ENCODE measurements around the gene UBTF.

The UBTF gene

DNA sequence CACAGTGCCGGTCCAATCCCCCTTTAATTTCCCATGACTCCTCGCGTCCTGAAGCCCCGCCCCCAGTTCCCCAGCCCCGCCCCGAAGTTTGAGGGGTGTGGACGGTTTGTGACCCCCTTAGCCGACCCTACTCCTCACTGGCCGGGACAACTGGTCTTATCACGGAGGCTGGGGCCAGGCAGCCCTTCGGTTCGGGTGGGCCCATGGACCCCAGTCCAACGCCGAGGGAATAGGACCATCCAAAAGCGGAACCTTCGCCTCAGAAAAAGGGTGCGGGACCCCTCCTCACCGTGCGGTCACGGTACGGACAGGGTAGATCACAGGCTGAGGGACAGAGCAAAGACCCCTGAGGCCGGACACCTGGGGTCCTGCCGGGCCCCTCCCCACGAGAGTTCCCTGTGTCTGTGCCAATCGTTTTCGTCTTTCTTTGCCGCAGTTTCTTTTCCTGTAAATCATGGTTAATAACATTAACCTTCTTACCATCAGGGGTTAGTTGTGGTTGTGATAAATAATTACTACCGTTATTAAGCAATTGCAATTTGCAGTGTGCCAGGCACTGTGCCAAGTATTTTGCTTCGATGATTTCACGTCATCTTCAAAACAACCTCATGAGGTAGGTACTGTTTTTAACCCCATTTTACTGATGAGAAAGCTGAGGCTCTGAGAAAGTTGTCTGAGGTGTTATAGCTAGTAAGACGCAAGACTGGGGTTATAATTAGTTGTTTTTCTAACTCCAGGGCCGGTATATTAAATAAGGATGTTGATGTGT, 32.2 kb downstream of the UBTF start:
- DNase-seq, result no peak
- H3K27me3 ChIP-seq (ENCODE audit: insufficient read depth, low read depth, severe bottlenecking), result no peaks in the 10 kb centered on the region
- no peaks in the 10 kb centered on the region for H3K9me3 ChIP-seq (ENCODE audit: severe bottlenecking)
- peak overlapping the region; percentile 96 for H3K27ac ChIP-seq
- H3K4me3 ChIP-seq (ENCODE audit: low read depth, low read length), result peak overlapping the region; percentile 61
- H3K36me3 ChIP-seq, result peaks cover 57% of the 10 kb centered on the region
- TF ChIP-seq, protein P1, sequence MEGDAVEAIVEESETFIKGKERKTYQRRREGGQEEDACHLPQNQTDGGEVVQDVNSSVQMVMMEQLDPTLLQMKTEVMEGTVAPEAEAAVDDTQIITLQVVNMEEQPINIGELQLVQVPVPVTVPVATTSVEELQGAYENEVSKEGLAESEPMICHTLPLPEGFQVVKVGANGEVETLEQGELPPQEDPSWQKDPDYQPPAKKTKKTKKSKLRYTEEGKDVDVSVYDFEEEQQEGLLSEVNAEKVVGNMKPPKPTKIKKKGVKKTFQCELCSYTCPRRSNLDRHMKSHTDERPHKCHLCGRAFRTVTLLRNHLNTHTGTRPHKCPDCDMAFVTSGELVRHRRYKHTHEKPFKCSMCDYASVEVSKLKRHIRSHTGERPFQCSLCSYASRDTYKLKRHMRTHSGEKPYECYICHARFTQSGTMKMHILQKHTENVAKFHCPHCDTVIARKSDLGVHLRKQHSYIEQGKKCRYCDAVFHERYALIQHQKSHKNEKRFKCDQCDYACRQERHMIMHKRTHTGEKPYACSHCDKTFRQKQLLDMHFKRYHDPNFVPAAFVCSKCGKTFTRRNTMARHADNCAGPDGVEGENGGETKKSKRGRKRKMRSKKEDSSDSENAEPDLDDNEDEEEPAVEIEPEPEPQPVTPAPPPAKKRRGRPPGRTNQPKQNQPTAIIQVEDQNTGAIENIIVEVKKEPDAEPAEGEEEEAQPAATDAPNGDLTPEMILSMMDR (IDR thresholded peaks at IDR 0.05; ENCODE audit: low read depth, low read length), result no peak

DNA sequence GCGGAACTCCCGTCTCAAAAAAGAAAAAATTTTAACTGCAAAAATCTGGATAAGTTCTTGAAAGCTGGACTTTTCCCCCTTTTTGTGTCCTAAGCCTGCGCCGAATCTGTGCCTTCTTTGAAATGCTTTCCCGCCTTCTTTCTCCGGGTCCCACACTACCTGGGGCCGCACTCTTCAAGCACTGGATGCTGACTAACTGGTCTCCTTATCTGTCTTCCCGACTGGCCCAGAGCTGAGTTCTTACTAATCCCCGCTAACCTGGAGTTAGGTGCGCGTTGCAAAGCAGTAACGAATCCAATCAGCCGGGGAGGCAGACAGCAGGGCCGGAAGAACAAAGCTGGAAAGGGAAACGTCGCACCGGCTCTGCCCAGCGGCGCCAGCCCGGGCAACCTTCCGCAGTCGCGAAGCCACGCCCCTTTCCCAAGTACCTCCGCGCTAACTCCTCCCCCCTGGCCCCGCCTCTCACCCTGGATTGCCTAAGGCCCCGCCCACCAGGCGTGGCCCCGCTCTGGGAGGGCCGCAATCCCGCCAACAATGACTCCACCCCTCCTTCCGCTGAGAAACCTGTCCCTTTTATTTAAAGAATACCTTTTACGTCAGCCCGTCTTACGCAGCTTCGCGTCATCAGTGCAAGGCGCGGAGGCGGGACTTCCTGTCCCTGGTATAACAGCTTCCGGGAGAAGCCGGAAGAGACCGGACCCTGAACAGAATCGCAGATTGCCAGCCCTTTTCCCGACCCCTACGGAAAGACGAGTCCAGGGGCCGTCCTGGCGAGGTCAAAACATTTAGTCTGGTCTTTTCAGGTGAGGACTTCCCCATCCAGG, 33.0 kb downstream of the UBTF start, which contains the start of gene TMUB2:
Gene TMUB2 (plus strand): TSS at position 666 of the 824 bp plus-strand sequence. CDS start 737 bp downstream, outside the sequence.
- Histone ChIP-seq H3K27ac (peak within 1 kb of the TSS; percentile 96), H3K27me3 (ENCODE audit: insufficient read depth, low read depth, severe bottlenecking) (no peaks in the 10 kb centered on the region), H3K9me3 (ENCODE audit: severe bottlenecking) (no peaks in the 10 kb centered on the region), H3K36me3 (peaks cover 57% of the 10 kb centered on the region), H3K4me3 (ENCODE audit: low read depth, low read length) (peak within 1 kb of the TSS; percentile 61)
- DNase-seq, result peak; percentile 100
- TF ChIP-seq, protein P1 (IDR thresholded peaks at IDR 0.05; ENCODE audit: low read depth, low read length), result no peak

DNA sequence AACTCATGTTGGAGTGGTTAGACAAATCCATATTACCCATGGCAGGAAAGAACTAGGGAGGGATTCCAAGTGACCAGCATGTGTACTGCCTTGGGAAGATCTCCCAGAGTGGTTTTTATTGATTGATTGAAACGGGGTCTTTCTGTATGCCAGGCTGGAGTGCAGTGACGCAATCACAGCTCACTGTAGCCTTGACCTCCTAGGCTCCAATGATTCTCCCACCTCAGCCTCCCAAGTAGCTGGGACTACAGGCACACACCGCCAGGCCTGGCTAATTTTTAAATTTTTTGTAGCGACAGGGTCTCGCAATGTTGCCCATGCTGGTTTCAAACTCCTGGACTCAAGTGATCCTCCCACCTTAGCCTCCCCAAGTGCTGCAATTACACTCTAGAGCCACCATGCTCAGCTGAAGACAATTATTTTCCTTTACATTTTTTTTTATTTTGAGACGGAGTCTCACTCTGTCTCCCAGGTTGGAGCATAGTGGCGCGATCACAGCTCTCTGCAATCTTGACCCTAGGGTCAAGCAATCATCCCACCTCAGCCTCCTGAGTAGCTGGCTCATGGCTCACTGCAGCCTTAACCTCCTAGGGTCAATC, 35.2 kb downstream of the UBTF start:
- no peaks in the 10 kb centered on the region for H3K9me3 ChIP-seq (ENCODE audit: severe bottlenecking)
- no peak for DNase-seq
- no peaks in the 10 kb centered on the region for H3K27me3 ChIP-seq (ENCODE audit: insufficient read depth, low read depth, severe bottlenecking)
- no peak overlapping the region for H3K4me3 ChIP-seq (ENCODE audit: low read depth, low read length)
- H3K36me3 ChIP-seq, result peaks cover 43% of the 10 kb centered on the region
- H3K27ac ChIP-seq, result no peak overlapping the region
- TF ChIP-seq, protein P1 (IDR thresholded peaks at IDR 0.05; ENCODE audit: low read depth, low read length), result no peak

DNA sequence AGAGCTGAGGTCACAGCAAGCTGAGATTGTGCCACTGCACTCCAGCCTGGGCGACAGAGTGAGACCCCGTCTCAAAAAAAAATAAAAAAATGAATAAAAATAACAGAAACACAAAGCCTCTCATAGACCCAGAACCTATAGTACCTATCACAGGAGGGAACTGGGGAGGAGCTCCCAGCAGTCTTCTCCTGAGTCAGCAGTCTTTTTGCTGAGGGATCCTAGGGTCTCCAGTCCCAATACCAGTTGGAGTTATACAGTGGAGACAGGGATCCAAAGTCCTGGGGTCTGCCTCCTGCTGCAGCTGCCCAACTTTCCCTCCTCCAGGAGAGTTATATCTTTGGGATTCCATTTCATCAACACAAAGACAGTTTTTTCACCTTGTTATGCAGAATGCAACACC, 36.5 kb downstream of the UBTF start:
- Histone ChIP-seq H3K27me3 (ENCODE audit: insufficient read depth, low read depth, severe bottlenecking) (no peaks in the 10 kb centered on the region), H3K36me3 (peaks cover 52% of the 10 kb centered on the region), H3K9me3 (ENCODE audit: severe bottlenecking) (no peaks in the 10 kb centered on the region), H3K27ac (no peak overlapping the region), H3K4me3 (ENCODE audit: low read depth, low read length) (no peak overlapping the region)
- TF ChIP-seq, protein P1 (IDR thresholded peaks at IDR 0.05; ENCODE audit: low read depth, low read length), result no peak
- no peak for DNase-seq

DNA sequence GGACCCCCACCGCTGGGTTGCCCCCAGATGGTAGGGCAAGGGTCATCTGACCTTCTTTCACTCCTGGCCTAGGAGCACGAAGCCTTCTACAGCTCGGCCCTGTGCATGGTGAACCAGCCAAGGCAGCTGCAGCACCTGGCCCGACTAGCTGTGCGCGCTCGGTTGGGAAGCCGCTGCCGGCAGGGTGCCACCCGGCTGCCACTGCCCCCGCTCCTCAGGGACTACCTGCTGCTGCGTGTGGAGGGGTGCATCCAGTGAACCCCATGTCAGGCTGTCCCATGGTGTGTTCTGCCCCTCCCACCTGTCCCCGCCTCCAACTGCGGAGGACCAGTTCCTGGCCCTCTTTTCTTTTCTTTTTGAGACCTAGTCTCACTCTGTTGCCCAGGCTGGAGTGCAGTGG, 41.3 kb downstream of the UBTF start:
- no peak for DNase-seq
- Histone ChIP-seq H3K4me3 (ENCODE audit: low read depth, low read length) (no peak overlapping the region), H3K27ac (no peak overlapping the region), H3K36me3 (peaks cover 66% of the 10 kb centered on the region), H3K9me3 (ENCODE audit: severe bottlenecking) (no peaks in the 10 kb centered on the region), H3K27me3 (ENCODE audit: insufficient read depth, low read depth, severe bottlenecking) (no peaks in the 10 kb centered on the region)
- TF ChIP-seq, protein P1 (IDR thresholded peaks at IDR 0.05; ENCODE audit: low read depth, low read length), result no peak
